GM23338 (cell line): Measurements from ENCODE around the gene TRAPPC14.

Experiments used
- CTCF ChIP-seq, 2 experiments: fragments of 200-600 bp in 1 of 2; sonication (generic) in 1 of 2; conservative IDR thresholded peaks; 2 replicates each; pipeline versions ENCODE4 v1.5.1 to v1.6.1; 2016 to 2017; ENCODE audit warnings: antibody characterized with exemption in 2 of 2, low read depth in 2 of 2, mild to moderate bottlenecking in 2 of 2, moderate library complexity in 1 of 2
- EZH2 ChIP-seq: fragments of 200-600 bp; sonication (generic); IDR thresholded peaks from one replicate; pipeline ENCODE4 v1.8.0; 2017; ENCODE audit warnings: antibody characterized with exemption, mild to moderate bottlenecking, low read depth; ENCODE audit not compliant: unreplicated experiment
- EZH2phosphoT487 ChIP-seq: fragments of 200-600 bp; sonication (generic); IDR thresholded peaks from one replicate; pipeline ENCODE4 v1.8.1; 2018; ENCODE audit warnings: antibody characterized with exemption; ENCODE audit not compliant: unreplicated experiment
- JUNB ChIP-seq: IDR thresholded peaks from one replicate; pipeline ENCODE4 v1.6.1; 2016; ENCODE audit warnings: antibody characterized with exemption; ENCODE audit not compliant: unreplicated experiment
- POLR2AphosphoS5 ChIP-seq: IDR thresholded peaks from 2 replicates; pipeline ENCODE4 v1.6.1; 2016; ENCODE audit warnings: antibody characterized with exemption, low read depth
- REST ChIP-seq: IDR thresholded peaks from one replicate; pipeline ENCODE4 v1.6.1; 2018; ENCODE audit warnings: antibody characterized with exemption; ENCODE audit not compliant: unreplicated experiment
- ZNF331 ChIP-seq: fragments of 250-450 bp; sonication (Bioruptor Pico); IDR thresholded peaks from 2 replicates; pipeline ENCODE4 v1.5.0; 2020; ENCODE audit warnings: low read depth, mild to moderate bottlenecking, moderate library complexity

GRCh38 chr7:100142461-100142860, 16.1 kb downstream of the TRAPPC14 start:
- TF ChIP-seq REST (no peak), JUNB (no peak), CTCF (conservative IDR thresholded peaks at IDR 0.05; ENCODE audit: low read depth in 2 of 2) (no peak), POLR2AphosphoS5 (no peak), EZH2phosphoT487 (no peak), EZH2 (no peak), ZNF331 (no peak)
